Measurements from ENCODE around the gene CD99L2. TPM values are rescaled to one million over a fixed set of nuclear protein-coding genes. Genes with fewer than 3 reads are reported as not detected.
"Not testable (repeated sequence)": the region's sequence is repeated elsewhere in the genome, so short reads cannot be mapped to it uniquely, and the experiment has no call there.

The CD99L2 gene
- polyA plus RNA-seq, 3 donors: 13.1 to 18.4 (median 16.7) TPM

DNA sequence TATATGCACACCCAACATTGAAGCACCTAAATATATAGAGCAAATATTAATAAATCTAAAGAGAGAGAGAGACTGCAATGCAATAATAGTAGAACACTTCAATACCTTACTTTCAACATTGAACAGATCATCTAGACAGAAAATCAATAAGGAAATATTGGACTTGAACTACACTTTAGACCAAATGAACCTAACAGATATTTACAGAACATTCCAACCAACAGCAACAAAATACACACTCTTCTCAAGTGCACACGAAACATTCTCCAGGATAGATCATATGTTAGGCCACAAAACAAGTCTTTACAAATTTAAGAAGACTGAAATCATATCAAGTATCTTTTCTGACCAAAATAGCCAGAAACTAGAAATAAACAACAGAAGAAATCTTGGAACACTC is 66.6 kb downstream of the CD99L2 start:
- Histone ChIP-seq H4K20me1 (ENCODE audit: insufficient read depth, low read length) (no peaks in the 10 kb centered on the region), H3K36me3 (replicated peaks in 1 of 2; ENCODE audit: control insufficient read depth in 1 of 2, insufficient read depth in 2 of 2, low read length in 2 of 2) (peaks cover 5 to 6% of the 10 kb centered on the region in 2 donors), H3K4me1 (ENCODE audit: control insufficient read depth in 1 of 2, insufficient read depth in 2 of 2, low read length in 2 of 2) (peaks cover 0 to 5% of the 10 kb centered on the region in 2 donors), H3K27ac (ENCODE audit: low read depth in 1 of 2, low read length in 2 of 2) (no peak overlapping the region), H2AFZ (ENCODE audit: insufficient read depth, low read depth, low read length, poor library complexity, severe bottlenecking) (no peak overlapping the region), H3K79me2 (ENCODE audit: insufficient read depth, low read length) (peaks cover under 1% of the 10 kb centered on the region), H3K4me3 (replicated peaks in 1 of 3; ENCODE audit: low read depth in 2 of 3, low read length in 3 of 3) (no peak overlapping the region), H3K9me3 (replicated peaks in 1 of 2; ENCODE audit: control insufficient read depth in 1 of 2, insufficient read depth in 1 of 2, low read length in 2 of 2) (no peaks in the 10 kb centered on the region), H3K27me3 (ENCODE audit: control insufficient read depth in 2 of 2, insufficient read depth in 2 of 2, low read length in 2 of 2) (no peaks in the 10 kb centered on the region), H3K9ac (ENCODE audit: insufficient read depth, low read length, poor library complexity, severe bottlenecking) (no peak overlapping the region), H3K4me2 (replicated peaks; ENCODE audit: extremely low read depth, low read length, poor library complexity, severe bottlenecking) (no peak overlapping the region)
- Mint-ChIP-seq H3K4me1 (peaks cover 11% of the 10 kb centered on the region), H3K9me3 (peaks cover 0 to 5% (median 2%) of the 10 kb centered on the region in 7 donors), H3K36me3 (peaks cover 12 to 13% of the 10 kb centered on the region in 2 donors), H3K27ac (no peak overlapping the region), H3K27me3 (ENCODE audit: low read depth in 3 of 3) (peaks cover 0 to 2% (median 0%) of the 10 kb centered on the region in 3 donors), H3K4me3 (no peak overlapping the region)
- DNase-seq: no peak
- no CpG with 5 or more reads among the region's 1 CpG for WGBS (ENCODE audit: insufficient coverage)
- TF ChIP-seq, protein P1, sequence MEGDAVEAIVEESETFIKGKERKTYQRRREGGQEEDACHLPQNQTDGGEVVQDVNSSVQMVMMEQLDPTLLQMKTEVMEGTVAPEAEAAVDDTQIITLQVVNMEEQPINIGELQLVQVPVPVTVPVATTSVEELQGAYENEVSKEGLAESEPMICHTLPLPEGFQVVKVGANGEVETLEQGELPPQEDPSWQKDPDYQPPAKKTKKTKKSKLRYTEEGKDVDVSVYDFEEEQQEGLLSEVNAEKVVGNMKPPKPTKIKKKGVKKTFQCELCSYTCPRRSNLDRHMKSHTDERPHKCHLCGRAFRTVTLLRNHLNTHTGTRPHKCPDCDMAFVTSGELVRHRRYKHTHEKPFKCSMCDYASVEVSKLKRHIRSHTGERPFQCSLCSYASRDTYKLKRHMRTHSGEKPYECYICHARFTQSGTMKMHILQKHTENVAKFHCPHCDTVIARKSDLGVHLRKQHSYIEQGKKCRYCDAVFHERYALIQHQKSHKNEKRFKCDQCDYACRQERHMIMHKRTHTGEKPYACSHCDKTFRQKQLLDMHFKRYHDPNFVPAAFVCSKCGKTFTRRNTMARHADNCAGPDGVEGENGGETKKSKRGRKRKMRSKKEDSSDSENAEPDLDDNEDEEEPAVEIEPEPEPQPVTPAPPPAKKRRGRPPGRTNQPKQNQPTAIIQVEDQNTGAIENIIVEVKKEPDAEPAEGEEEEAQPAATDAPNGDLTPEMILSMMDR (IDR thresholded peaks at IDR 0.05): no peak
- intact Hi-C loops (cut with micrococcal nuclease): no loop called here

DNA sequence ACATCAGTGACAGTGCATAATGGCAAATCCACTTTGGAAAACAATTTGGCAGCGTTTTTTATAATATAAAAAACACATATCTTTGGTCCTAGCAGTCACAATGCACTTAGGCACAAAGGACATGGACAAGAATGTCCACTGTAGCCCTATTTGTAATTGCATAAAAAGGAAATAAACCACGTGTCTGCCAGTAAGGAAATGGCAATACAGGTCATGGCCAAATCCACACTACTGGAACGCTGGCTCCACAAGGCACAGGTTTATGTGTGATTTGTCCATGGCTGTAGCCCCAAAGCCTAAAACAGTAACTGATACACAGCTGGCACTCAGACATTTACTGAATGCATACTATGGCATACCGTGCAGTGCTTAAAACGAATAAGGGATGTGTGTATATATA is 69.7 kb downstream of the CD99L2 start:
- Histone ChIP-seq H3K4me2 (replicated peaks; ENCODE audit: extremely low read depth, low read length, poor library complexity, severe bottlenecking) (no peak overlapping the region), H3K79me2 (ENCODE audit: insufficient read depth, low read length) (no peaks in the 10 kb centered on the region), H3K27me3 (ENCODE audit: control insufficient read depth in 2 of 2, insufficient read depth in 2 of 2, low read length in 2 of 2) (no peaks in the 10 kb centered on the region), H3K4me1 (ENCODE audit: control insufficient read depth in 1 of 2, insufficient read depth in 2 of 2, low read length in 2 of 2) (peaks cover 0 to 4% of the 10 kb centered on the region in 2 donors), H3K9ac (ENCODE audit: insufficient read depth, low read length, poor library complexity, severe bottlenecking) (no peak overlapping the region), H3K4me3 (replicated peaks in 1 of 3; ENCODE audit: low read depth in 2 of 3, low read length in 3 of 3) (no peak overlapping the region), H3K27ac (ENCODE audit: low read depth in 1 of 2, low read length in 2 of 2) (no peak overlapping the region), H3K9me3 (replicated peaks in 1 of 2; ENCODE audit: control insufficient read depth in 1 of 2, insufficient read depth in 1 of 2, low read length in 2 of 2) (no peaks in the 10 kb centered on the region), H2AFZ (ENCODE audit: insufficient read depth, low read depth, low read length, poor library complexity, severe bottlenecking) (no peak overlapping the region), H3K36me3 (replicated peaks in 1 of 2; ENCODE audit: control insufficient read depth in 1 of 2, insufficient read depth in 2 of 2, low read length in 2 of 2) (peaks cover 5 to 6% of the 10 kb centered on the region in 2 donors), H4K20me1 (ENCODE audit: insufficient read depth, low read length) (no peaks in the 10 kb centered on the region)
- no peak for DNase-seq
- H3K27ac Mint-ChIP-seq: no peak overlapping the region
- peaks cover 5% of the 10 kb centered on the region for H3K4me1 Mint-ChIP-seq
- H3K27me3 Mint-ChIP-seq (ENCODE audit: low read depth in 3 of 3): peaks cover 0 to 2% (median 0%) of the 10 kb centered on the region in 3 donors
- WGBS (ENCODE audit: insufficient coverage): no CpG with 5 or more reads among the region's 5 CpGs
- TF ChIP-seq, protein P1 (IDR thresholded peaks at IDR 0.05): no peak
- peaks cover under 1 to 9% (median 6%) of the 10 kb centered on the region in 7 donors for H3K9me3 Mint-ChIP-seq
- no peak overlapping the region for H3K4me3 Mint-ChIP-seq
- peaks cover 12 to 16% of the 10 kb centered on the region in 2 donors for H3K36me3 Mint-ChIP-seq
- intact Hi-C loops (cut with micrococcal nuclease): no loop called here

DNA sequence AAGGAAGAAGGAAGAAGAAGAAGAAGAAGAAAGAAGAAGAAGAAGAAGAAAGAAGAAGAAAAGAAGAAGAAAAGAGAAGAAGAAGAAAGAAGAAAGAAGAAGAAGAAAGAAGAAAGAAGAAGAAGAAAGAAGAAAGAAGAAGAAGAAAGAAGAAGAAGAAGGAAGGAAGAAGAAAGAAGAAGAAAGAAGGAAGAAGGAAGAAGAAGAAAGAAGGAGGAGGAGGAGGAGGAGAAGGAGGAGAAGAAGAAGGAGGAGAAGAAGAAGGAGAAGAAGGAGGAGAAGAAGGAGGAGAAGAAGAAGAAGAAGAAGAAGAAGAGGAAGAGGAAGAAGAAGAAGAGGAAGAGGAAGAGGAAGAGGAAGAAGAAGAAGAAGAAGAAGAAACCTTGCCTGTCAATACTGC is 74.1 kb downstream of the CD99L2 start:
- H3K36me3 Mint-ChIP-seq: peaks cover 7 to 19% of the 10 kb centered on the region in 2 donors
- H3K9me3 ChIP-seq (replicated peaks in 1 of 2; ENCODE audit: control insufficient read depth in 1 of 2, insufficient read depth in 1 of 2, low read length in 2 of 2): not testable (repeated sequence)
- H3K27ac Mint-ChIP-seq: peak overlapping the region in 3 of 7 donors; percentile 23 to 63 (median 45)

More for the DNA sequence above, 74.1 kb downstream of the CD99L2 start:
- H3K9me3 Mint-ChIP-seq: peaks cover 4 to 15% (median 9%) of the 10 kb centered on the region in 7 donors
- H3K79me2 ChIP-seq (ENCODE audit: insufficient read depth, low read length); H3K27me3 ChIP-seq (ENCODE audit: control insufficient read depth in 2 of 2, insufficient read depth in 2 of 2, low read length in 2 of 2); H3K4me1 Mint-ChIP-seq; H3K4me3 ChIP-seq (replicated peaks in 1 of 3; ENCODE audit: low read depth in 2 of 3, low read length in 3 of 3); H3K9ac ChIP-seq (ENCODE audit: insufficient read depth, low read length, poor library complexity, severe bottlenecking); H3K36me3 ChIP-seq (replicated peaks in 1 of 2; ENCODE audit: control insufficient read depth in 1 of 2, insufficient read depth in 2 of 2, low read length in 2 of 2); H2AFZ ChIP-seq (ENCODE audit: insufficient read depth, low read depth, low read length, poor library complexity, severe bottlenecking); DNase-seq; H3K4me1 ChIP-seq (ENCODE audit: control insufficient read depth in 1 of 2, insufficient read depth in 2 of 2, low read length in 2 of 2); H4K20me1 ChIP-seq (ENCODE audit: insufficient read depth, low read length); H3K4me2 ChIP-seq (replicated peaks; ENCODE audit: extremely low read depth, low read length, poor library complexity, severe bottlenecking); intact Hi-C loops (cut with micrococcal nuclease); H3K27me3 Mint-ChIP-seq (ENCODE audit: low read depth in 3 of 3); H3K4me3 Mint-ChIP-seq: not testable (repeated sequence)
- peak overlapping the region in 1 of 2 donors; percentile 10 for H3K27ac ChIP-seq (ENCODE audit: low read depth in 1 of 2, low read length in 2 of 2)
